Stimulated activated CD8-positive, alpha-beta memory T cell treated with anti-CD3 and anti-CD28 coated beads, Interleukin-15, amount 100 ng/mL, for 1 hour (primary cell): ENCODE data around the gene C9orf57.
"Not testable (repeated sequence)": the region's sequence is repeated elsewhere in the genome, so short reads cannot be mapped to it uniquely, and the experiment has no call there.

Experiments used
- DNase-seq: peaks from one replicate; pipeline ENCODE4 v3.0.0-alpha.2; 2020; ENCODE audit warnings: low read depth

Gene C9orf57

DNA sequence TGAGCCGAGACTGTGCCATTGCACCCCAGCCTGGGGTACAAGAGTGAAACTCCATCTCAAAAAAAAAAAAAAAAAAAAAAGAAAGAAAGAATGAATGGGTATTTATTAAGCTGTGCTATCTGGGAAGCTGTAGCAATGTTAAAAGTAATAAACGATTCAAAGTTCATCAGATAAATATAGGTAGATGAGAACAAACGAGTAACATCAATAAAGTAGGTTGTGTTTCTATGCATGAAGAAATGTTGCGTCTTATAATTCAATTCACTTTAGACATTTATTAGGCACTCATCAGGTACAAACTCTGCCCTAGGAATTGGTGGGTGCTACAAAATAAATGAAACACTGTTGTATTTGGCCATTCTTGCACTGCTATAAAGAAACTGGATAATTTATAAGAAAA lies 36.8 kb downstream of the C9orf57 start:
- no peak for DNase-seq

DNA sequence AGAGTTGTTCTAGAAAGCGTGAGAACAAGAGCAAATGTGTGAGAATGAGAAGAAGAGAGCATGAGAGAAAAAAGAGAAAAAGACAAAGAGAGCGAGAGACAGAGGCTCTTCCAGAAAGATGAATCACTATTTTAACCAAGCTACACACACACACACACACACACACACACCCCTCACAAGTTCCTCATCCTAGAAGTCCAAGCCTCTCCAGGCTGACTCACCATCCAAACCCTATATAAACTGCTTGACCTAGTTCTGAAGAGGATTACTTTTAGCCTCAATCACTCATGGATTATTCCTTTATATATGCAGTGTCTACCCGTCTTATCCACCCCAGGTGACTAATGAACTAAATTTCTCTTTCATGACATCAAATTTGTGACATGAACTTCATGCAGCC lies 37.6 kb downstream of the C9orf57 start:
- DNase-seq: no peak

DNA sequence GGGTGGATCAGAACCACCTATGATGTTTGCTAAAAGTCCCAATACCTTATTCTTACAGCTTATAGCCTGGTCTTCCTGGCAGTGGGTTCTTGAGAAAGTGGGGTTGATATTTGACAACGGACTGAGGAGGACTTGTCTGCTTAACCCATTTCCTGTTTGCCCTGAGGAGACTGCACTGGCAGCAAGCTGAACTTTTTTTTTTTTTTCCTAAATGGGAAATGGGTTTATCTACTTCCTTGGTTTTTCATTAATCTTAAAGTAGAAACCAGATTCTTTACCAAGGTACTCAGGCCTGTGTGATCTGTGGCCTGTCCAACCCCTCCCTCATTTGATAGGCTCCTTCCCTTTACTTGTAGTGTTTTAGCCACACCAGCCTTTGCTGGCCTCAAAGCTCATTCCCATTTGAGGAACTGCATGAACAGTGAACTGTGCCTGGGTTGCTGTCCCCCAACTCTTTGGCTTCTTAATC lies 47.1 kb downstream of the C9orf57 start:
- DNase-seq: no peak

DNA sequence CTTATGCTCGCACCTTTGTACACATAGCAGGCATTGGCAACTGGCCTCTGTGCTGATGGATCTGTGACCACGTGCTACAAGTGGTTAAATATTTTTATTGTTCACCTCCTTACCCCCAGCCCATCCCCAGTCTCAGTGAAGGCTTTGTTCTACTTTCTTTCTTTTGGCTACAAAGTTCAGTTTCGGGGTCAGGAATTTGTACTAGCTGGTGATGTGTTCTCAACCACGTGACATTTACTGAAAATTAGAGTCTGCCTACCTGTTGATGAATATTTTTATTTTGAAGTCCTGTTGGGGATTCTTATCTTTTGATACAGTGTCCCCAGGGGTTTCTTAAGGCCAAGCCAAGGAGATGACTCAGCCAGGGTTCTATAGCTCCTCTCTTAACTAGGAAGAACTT lies 47.8 kb downstream of the C9orf57 start:
- DNase-seq: no peak

DNA sequence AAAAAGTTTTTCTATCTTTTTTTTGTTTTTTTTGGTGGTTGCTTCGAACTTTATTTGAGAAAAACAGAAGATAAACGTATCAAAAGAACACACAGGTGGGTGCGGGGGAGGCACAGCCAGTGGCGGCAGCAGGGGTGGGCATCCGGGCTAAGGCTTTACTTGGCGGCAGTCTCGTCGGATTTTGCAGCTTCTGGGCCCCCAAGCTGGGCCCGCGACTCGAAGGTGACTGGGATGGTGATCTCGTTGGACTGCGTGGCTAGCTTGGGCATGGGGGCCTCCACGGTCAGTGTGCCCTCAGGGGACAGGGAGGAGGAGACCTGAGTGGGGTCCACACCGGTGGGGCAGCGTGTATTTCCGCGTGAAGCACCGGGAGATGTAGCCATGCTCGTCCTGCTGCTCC lies 52.7 kb downstream of the C9orf57 start:
- not testable (repeated sequence) for DNase-seq

DNA sequence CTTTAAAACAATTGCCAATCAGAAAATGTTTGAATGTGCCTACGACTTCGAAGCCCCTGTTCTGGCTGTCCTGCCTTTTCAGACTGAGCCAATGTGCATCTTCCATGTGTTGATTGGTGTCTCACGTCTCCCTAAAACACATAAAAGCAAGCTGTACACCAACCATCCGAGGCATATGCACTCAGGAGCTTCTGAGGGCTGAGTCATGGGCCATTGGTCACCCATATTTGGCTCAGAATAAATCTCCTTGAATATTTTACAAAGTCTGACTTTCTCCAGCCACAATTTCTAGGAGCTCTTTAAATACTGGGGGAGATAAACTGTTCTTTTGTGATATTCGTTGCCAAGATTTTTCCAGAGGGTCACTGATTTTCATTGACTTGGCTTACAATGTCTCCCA lies 53.9 kb downstream of the C9orf57 start:
- DNase-seq: no peak

DNA sequence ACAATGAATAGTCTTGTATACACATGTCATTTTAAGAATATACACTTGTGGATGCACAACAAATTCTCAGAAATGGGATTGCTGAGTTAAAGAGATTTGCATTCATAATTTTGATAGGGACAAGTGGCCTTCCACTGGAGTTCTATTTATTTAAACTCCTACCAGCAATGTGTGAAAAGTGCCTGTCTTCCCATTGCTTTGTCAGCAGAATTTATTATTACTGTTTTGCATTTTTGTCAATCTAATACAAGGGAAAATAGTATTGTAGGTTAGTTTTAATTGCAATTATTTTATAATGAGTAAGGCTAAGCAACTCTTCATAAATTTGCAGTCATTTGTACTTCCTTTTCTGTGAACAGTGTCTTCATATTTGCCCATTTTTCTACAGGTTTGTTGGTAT lies 55.0 kb downstream of the C9orf57 start:
- DNase-seq: no peak
